ENCODE measurements around the gene HMGXB4. TPM values are rescaled to one million over a fixed set of nuclear protein-coding genes. Genes with fewer than 3 reads are reported as not detected.

The HMGXB4 gene
- total and polyA plus RNA-seq, 2 donors from 2014 or later: 3.7 to 17.3 TPM

GRCh38 chr22:35276019-35276418, 18.7 kb downstream of the HMGXB4 start:
- TF ChIP-seq, protein P1, sequence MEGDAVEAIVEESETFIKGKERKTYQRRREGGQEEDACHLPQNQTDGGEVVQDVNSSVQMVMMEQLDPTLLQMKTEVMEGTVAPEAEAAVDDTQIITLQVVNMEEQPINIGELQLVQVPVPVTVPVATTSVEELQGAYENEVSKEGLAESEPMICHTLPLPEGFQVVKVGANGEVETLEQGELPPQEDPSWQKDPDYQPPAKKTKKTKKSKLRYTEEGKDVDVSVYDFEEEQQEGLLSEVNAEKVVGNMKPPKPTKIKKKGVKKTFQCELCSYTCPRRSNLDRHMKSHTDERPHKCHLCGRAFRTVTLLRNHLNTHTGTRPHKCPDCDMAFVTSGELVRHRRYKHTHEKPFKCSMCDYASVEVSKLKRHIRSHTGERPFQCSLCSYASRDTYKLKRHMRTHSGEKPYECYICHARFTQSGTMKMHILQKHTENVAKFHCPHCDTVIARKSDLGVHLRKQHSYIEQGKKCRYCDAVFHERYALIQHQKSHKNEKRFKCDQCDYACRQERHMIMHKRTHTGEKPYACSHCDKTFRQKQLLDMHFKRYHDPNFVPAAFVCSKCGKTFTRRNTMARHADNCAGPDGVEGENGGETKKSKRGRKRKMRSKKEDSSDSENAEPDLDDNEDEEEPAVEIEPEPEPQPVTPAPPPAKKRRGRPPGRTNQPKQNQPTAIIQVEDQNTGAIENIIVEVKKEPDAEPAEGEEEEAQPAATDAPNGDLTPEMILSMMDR (IDR thresholded peaks at IDR 0.05; ENCODE audit: borderline replicate concordance, extremely low read depth, insufficient read depth): no peak
- H3K4me1 ChIP-seq (ENCODE audit: control insufficient read depth in 2 of 3, insufficient read depth in 2 of 3, low read depth in 1 of 3, low read length in 3 of 3): no peaks in the 10 kb centered on the region
- DNase-seq: no peak
- no peak overlapping the region for H3K4me3 ChIP-seq (ENCODE audit: low read length in 3 of 3)
- H3K9ac ChIP-seq (ENCODE audit: low read length in 3 of 3): no peak overlapping the region
- no peaks in the 10 kb centered on the region for H3K9me3 ChIP-seq (ENCODE audit: control insufficient read depth in 2 of 3, insufficient read depth in 1 of 3, low read length in 3 of 3)
- H3K36me3 ChIP-seq (ENCODE audit: control insufficient read depth in 2 of 3, insufficient read depth in 3 of 3, low read length in 3 of 3): peaks cover 2 to 6% (median 3%) of the 10 kb centered on the region in 3 donors
- intact Hi-C loops (cut with DNase I): no loop called here
- H3K27me3 ChIP-seq (ENCODE audit: control insufficient read depth, insufficient read depth, low read length): no peaks in the 10 kb centered on the region
- H3K27ac ChIP-seq (ENCODE audit: low read depth in 2 of 2, low read length in 2 of 2): no peak overlapping the region
- FAIRE-seq: no peak

DNA sequence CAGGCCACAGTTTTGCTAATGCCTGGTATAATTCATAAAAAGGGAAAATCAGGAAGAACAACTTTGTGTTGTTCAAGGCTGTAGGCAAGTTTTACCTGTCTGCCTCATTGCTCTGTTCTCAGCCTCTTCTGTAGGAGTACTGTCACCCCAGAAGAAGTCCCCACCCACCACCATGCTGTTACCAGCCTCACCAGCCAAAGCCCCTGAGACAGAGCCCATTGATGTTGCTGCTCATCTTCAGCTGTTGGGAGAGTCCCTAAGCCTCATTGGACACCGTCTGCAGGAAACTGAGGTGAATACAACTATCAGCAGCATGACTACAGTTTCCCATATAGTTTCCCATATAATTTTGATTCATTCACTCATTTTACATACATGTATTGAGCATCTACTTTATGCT, 30.8 kb downstream of the HMGXB4 start:
- Histone ChIP-seq H3K9ac (ENCODE audit: low read length in 3 of 3) (no peak overlapping the region), H3K9me3 (ENCODE audit: control insufficient read depth in 2 of 3, insufficient read depth in 1 of 3, low read length in 3 of 3) (no peaks in the 10 kb centered on the region), H3K4me1 (ENCODE audit: control insufficient read depth in 2 of 3, insufficient read depth in 2 of 3, low read depth in 1 of 3, low read length in 3 of 3) (no peaks in the 10 kb centered on the region), H3K36me3 (ENCODE audit: control insufficient read depth in 2 of 3, insufficient read depth in 3 of 3, low read length in 3 of 3) (peaks cover 7 to 30% (median 14%) of the 10 kb centered on the region in 3 donors), H3K27ac (ENCODE audit: low read depth in 2 of 2, low read length in 2 of 2) (no peak overlapping the region), H3K27me3 (ENCODE audit: control insufficient read depth, insufficient read depth, low read length) (no peaks in the 10 kb centered on the region), H3K4me3 (ENCODE audit: low read length in 3 of 3) (no peak overlapping the region)
- intact Hi-C loops (cut with DNase I): no loop called here
- DNase-seq: no peak
- FAIRE-seq: no peak
- TF ChIP-seq, protein P1 (IDR thresholded peaks at IDR 0.05; ENCODE audit: borderline replicate concordance, extremely low read depth, insufficient read depth): no peak

DNA sequence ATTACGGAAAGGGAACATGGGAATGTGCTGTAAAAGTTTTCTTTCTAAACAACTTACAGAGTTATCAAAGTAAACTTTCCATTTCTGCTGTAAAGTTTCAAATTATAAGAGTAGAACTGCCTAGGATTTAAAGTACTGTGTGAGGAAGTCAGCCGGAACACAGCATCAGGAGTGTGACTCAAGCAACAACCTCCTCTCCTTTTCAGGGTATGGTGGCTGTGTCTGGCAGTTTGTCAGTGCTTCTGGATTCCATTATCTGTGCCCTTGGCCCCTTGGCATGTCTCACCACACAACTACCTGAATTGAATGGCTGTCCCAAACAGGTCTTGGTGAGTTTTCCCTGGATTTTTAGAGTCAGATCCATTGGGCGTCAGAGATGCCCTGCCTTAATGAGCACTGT, 35.5 kb downstream of the HMGXB4 start:
- no peak for DNase-seq
- H3K36me3 ChIP-seq (ENCODE audit: control insufficient read depth in 2 of 3, insufficient read depth in 3 of 3, low read length in 3 of 3): peaks cover 5 to 29% (median 13%) of the 10 kb centered on the region in 3 donors
- intact Hi-C loops (cut with DNase I): no loop called here
- no peak for FAIRE-seq
- no peak overlapping the region for H3K27ac ChIP-seq (ENCODE audit: low read depth in 2 of 2, low read length in 2 of 2)
- TF ChIP-seq, protein P1 (IDR thresholded peaks at IDR 0.05; ENCODE audit: borderline replicate concordance, extremely low read depth, insufficient read depth): no peak
- no peaks in the 10 kb centered on the region for H3K27me3 ChIP-seq (ENCODE audit: control insufficient read depth, insufficient read depth, low read length)
- no peaks in the 10 kb centered on the region for H3K4me1 ChIP-seq (ENCODE audit: control insufficient read depth in 2 of 3, insufficient read depth in 2 of 3, low read depth in 1 of 3, low read length in 3 of 3)
- H3K9me3 ChIP-seq (ENCODE audit: control insufficient read depth in 2 of 3, insufficient read depth in 1 of 3, low read length in 3 of 3): no peaks in the 10 kb centered on the region
- H3K4me3 ChIP-seq (ENCODE audit: low read length in 3 of 3): no peak overlapping the region
- H3K9ac ChIP-seq (ENCODE audit: low read length in 3 of 3): no peak overlapping the region

DNA sequence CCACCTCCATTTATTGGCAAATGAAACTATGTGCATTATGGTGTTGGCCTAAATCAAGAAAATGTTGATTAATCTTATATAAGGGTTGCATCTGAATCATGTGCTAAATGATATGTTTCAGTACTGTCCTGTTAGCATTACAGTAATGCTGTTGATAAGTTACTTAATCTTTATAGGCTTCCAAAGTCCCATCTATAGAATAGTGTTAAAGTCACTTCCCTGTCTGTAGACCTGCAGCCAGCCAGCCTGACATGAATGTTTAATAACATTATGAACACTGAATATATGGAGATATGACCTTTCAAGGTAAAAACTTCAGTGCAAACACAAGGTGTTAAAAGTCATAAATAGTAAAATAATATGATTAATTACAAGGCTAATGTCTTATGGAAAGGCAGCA, 38.8 kb downstream of the HMGXB4 start:
- DNase-seq (no peak), FAIRE-seq (no peak)
- Histone ChIP-seq H3K27ac (ENCODE audit: low read depth in 2 of 2, low read length in 2 of 2) (no peak overlapping the region), H3K4me3 (ENCODE audit: low read length in 3 of 3) (no peak overlapping the region), H3K4me1 (ENCODE audit: control insufficient read depth in 2 of 3, insufficient read depth in 2 of 3, low read depth in 1 of 3, low read length in 3 of 3) (peaks cover 0 to 7% (median 7%) of the 10 kb centered on the region in 3 donors), H3K36me3 (ENCODE audit: control insufficient read depth in 2 of 3, insufficient read depth in 3 of 3, low read length in 3 of 3) (peaks cover 5 to 22% (median 8%) of the 10 kb centered on the region in 3 donors), H3K27me3 (ENCODE audit: control insufficient read depth, insufficient read depth, low read length) (no peaks in the 10 kb centered on the region), H3K9me3 (ENCODE audit: control insufficient read depth in 2 of 3, insufficient read depth in 1 of 3, low read length in 3 of 3) (no peaks in the 10 kb centered on the region), H3K9ac (ENCODE audit: low read length in 3 of 3) (no peak overlapping the region)
- intact Hi-C loops (cut with DNase I): no loop called here
- TF ChIP-seq, protein P1 (IDR thresholded peaks at IDR 0.05; ENCODE audit: borderline replicate concordance, extremely low read depth, insufficient read depth): no peak

All from kidney (tissue), 14 donors.